H9 (cell line): Measurements from ENCODE around the gene TBX21. TPM values are rescaled to one million over a fixed set of nuclear protein-coding genes. Genes with fewer than 3 reads are reported as not detected.
A peak's percentile ranks its signal among the peaks of the same experiment; 100 is the strongest.

ENCODE experiments used
- DNase-seq: peaks from one replicate; pipeline ENCODE4 v3.0.0-alpha.2; 2017
- H2AFZ ChIP-seq: one replicate; pipeline ENCODE4 v1.6.1; 2013; ENCODE audit warnings: mild to moderate bottlenecking, low read length, control low read depth, moderate library complexity
- H2AK5ac ChIP-seq: 2 replicates; pipeline ENCODE4 v1.6.1; 2013; ENCODE audit warnings: low read length, control low read depth, mixed read lengths; ENCODE audit not compliant: insufficient read length
- H2BK120ac ChIP-seq: one replicate; pipeline ENCODE4 v1.6.1; 2013; ENCODE audit warnings: low read depth, mild to moderate bottlenecking, low read length, control low read depth, inconsistent platforms; ENCODE audit not compliant: poor library complexity, severe bottlenecking
- H2BK12ac ChIP-seq: 2 replicates; pipeline ENCODE4 v1.6.1; 2013; ENCODE audit warnings: low read length, control low read depth, mixed read lengths, low read depth; ENCODE audit not compliant: insufficient read length
- H2BK15ac ChIP-seq: 2 replicates; pipeline ENCODE4 v1.6.1; 2013; ENCODE audit warnings: low read depth, low read length, control low read depth
- H2BK20ac ChIP-seq: one replicate; pipeline ENCODE4 v1.6.1; 2013; ENCODE audit warnings: low read depth, mild to moderate bottlenecking, low read length, control low read depth, inconsistent platforms; ENCODE audit not compliant: poor library complexity, severe bottlenecking
- H2BK5ac ChIP-seq: 2 replicates; pipeline ENCODE4 v1.6.1; 2013; ENCODE audit warnings: low read length, control low read depth, mixed read lengths; ENCODE audit not compliant: insufficient read length
- H3K14ac ChIP-seq: 2 replicates; pipeline ENCODE4 v1.6.1; 2013; ENCODE audit warnings: low read length, control low read depth; ENCODE audit not compliant: insufficient read depth
- H3K18ac ChIP-seq: 2 replicates; pipeline ENCODE4 v1.6.1; 2013; ENCODE audit warnings: low read depth, mild to moderate bottlenecking, mixed read lengths, low read length, control low read depth; ENCODE audit not compliant: insufficient read length
- H3K23ac ChIP-seq: 2 replicates; pipeline ENCODE4 v1.6.1; 2013; ENCODE audit warnings: low read length, control low read depth, mixed read lengths, low read depth; ENCODE audit not compliant: insufficient read length
- H3K23me2 ChIP-seq: 2 replicates; pipeline ENCODE4 v1.6.1; 2013; ENCODE audit warnings: low read depth, mild to moderate bottlenecking, mixed read lengths, low read length, control low read depth; ENCODE audit not compliant: insufficient read length, poor library complexity, severe bottlenecking
- H3K27ac ChIP-seq: 2 replicates; pipeline ENCODE4 v1.5.1; 2013; ENCODE audit warnings: low read length, control low read depth, mixed read lengths, low read depth; ENCODE audit not compliant: insufficient read length
- H3K27me3 ChIP-seq: 2 replicates; pipeline ENCODE4 v1.6.1; 2013; ENCODE audit warnings: low read length, control low read depth, inconsistent platforms; ENCODE audit not compliant: insufficient read depth
- H3K4ac ChIP-seq: 2 replicates; pipeline ENCODE4 v1.6.1; 2013; ENCODE audit warnings: low read depth, mild to moderate bottlenecking, control low read depth, inconsistent platforms, low read length, moderate library complexity
- H3K4me1 ChIP-seq: 2 replicates; pipeline ENCODE4 v1.6.1; 2013; ENCODE audit warnings: low read length, control low read depth, inconsistent platforms; ENCODE audit not compliant: insufficient read depth
- H3K4me2 ChIP-seq: 2 replicates; pipeline ENCODE4 v1.6.1; 2013; ENCODE audit warnings: low read length, control low read depth, mixed read lengths; ENCODE audit not compliant: insufficient read length, insufficient read depth
- H3K56ac ChIP-seq: 2 replicates; pipeline ENCODE4 v1.6.1; 2013; ENCODE audit warnings: low read depth, mild to moderate bottlenecking, mixed read lengths, low read length, control low read depth; ENCODE audit not compliant: insufficient read length
- H3K79me1 ChIP-seq: 2 replicates; pipeline ENCODE4 v1.6.1; 2013; ENCODE audit warnings: low read depth, mild to moderate bottlenecking, moderate library complexity, low read length, control low read depth, inconsistent platforms; ENCODE audit not compliant: insufficient read depth, poor library complexity, severe bottlenecking
- H3K79me2 ChIP-seq: 2 replicates; pipeline ENCODE4 v1.6.1; 2013; ENCODE audit warnings: low read length, control low read depth, inconsistent platforms; ENCODE audit not compliant: insufficient read depth
- H3K9ac ChIP-seq: 2 replicates; pipeline ENCODE4 v1.6.1; 2013; ENCODE audit warnings: low read length, control low read depth, mixed read lengths; ENCODE audit not compliant: insufficient read length; ENCODE audit errors: extremely low read depth
- H3K9me3 ChIP-seq: one replicate; pipeline ENCODE4 v1.6.1; 2013; ENCODE audit warnings: low read depth, low read length, inconsistent platforms; ENCODE audit not compliant: control insufficient read depth
- H3T11ph ChIP-seq: one replicate; pipeline ENCODE4 v1.6.1; 2013; ENCODE audit warnings: mild to moderate bottlenecking, low read length, control low read depth, inconsistent platforms
- H4K20me1 ChIP-seq: one replicate; pipeline ENCODE4 v1.6.1; 2013; ENCODE audit not compliant: control insufficient read depth, insufficient read length, insufficient read depth
- H4K5ac ChIP-seq: 2 replicates; pipeline ENCODE4 v1.6.1; 2013; ENCODE audit warnings: low read depth, mild to moderate bottlenecking, mixed read lengths, low read length, control low read depth; ENCODE audit not compliant: insufficient read length
- H4K8ac ChIP-seq: replicated peaks from 2 replicates; pipeline ENCODE4 v1.6.1; 2013; ENCODE audit warnings: low read length, control low read depth, mixed read lengths, low read depth; ENCODE audit not compliant: insufficient read length
- H4K91ac ChIP-seq: 2 replicates; pipeline ENCODE4 v1.6.1; 2013; ENCODE audit warnings: low read depth, mild to moderate bottlenecking, moderate library complexity, mixed read lengths, low read length, control low read depth; ENCODE audit not compliant: insufficient read length
- H3K27ac Mint-ChIP-seq, 3 experiments: 2 replicates in 2 of 3; 3 replicates in 1 of 3; pipeline ENCODE4 v1.8.0; 2020 to 2021; ENCODE audit warnings: mixed read lengths in 3 of 3, mild to moderate bottlenecking in 1 of 3, moderate library complexity in 1 of 3
- H3K27me3 Mint-ChIP-seq: 2 replicates; pipeline ENCODE4 v1.8.0; 2021; ENCODE audit warnings: low read depth, mild to moderate bottlenecking, moderate library complexity, mixed read lengths
- H3K36me3 Mint-ChIP-seq, 3 experiments: 2 replicates in 2 of 3; 3 replicates in 1 of 3; pipeline ENCODE4 v1.8.0; 2020 to 2021; ENCODE audit warnings: low read depth in 3 of 3, mixed read lengths in 3 of 3; ENCODE audit not compliant: insufficient read depth in 1 of 3
- H3K4me1 Mint-ChIP-seq, 2 experiments: 2 replicates each; pipeline ENCODE4 v1.8.0; 2020; ENCODE audit warnings: mixed read lengths in 2 of 2
- H3K4me3 Mint-ChIP-seq, 2 experiments: 2 replicates in 1 of 2; 3 replicates in 1 of 2; pipeline ENCODE4 v1.8.0; 2020 to 2021; ENCODE audit warnings: mild to moderate bottlenecking in 2 of 2, mixed read lengths in 2 of 2, moderate library complexity in 1 of 2
- H3K9me3 Mint-ChIP-seq, 2 experiments: 2 replicates in 1 of 2; 3 replicates in 1 of 2; pipeline ENCODE4 v1.8.0; 2020; ENCODE audit warnings: mild to moderate bottlenecking in 2 of 2, mixed read lengths in 2 of 2, moderate library complexity in 1 of 2
- WGBS: extraction: QIAGEN DNeasy Blood & Tissue Kit; methylation state at CpG from one replicate; pipeline ENCODE4 v1.1.7; 2013; ENCODE audit warnings: missing lambda C conversion rate, low lambda C conversion rate, mixed read lengths; ENCODE audit not compliant: insufficient read length; ENCODE audit errors: extremely low coverage; 5-methylcytosine and 5-hydroxymethylcytosine counted together
- total RNA-seq: library from RNA; stranded (reverse); gene quantifications from 2 replicates; pipeline ENCODE4 v1.2.1, GENCODE V29; 2021
- TF ChIP-seq, protein P1 (sequence below): fragments of 200-600 bp; sonication (generic); conservative IDR thresholded peaks from 3 replicates; pipeline ENCODE4 v1.8.0; 2021; ENCODE audit warnings: antibody characterized with exemption, mild to moderate bottlenecking

The TBX21 gene
- total RNA-seq, 1 experiment from 2014 or later, result not detected

DNA sequence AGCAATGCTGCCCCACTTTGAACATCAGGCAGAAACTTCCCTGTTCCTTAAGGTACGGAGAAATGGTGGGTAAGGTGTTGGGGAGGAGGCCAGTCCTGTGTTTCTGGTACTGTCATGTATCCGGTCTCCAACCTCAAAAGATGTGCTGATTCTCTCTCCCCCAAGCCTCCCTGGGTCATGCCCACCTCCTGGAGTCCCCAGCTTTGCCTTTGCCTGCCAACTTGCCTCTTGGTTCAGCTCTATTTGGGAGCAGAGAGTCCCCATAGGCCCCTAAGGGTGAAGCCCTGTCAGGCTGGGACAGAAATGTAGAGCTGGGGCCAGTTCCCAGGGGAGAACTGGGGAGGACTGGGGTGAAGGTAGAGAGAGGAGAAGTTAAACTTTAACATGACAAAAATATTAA lies 1.6 kb upstream of the TBX21 start:
- no peak overlapping the region for H3K4me2 ChIP-seq
- WGBS, result no CpG with 5 or more reads among the region's 2 CpGs
- no peak overlapping the region for H3K18ac ChIP-seq
- no peak overlapping the region for H3K27ac ChIP-seq
- no peaks in the 10 kb centered on the region for H4K20me1 ChIP-seq
- H2BK5ac ChIP-seq, result no peak overlapping the region
- H3K14ac ChIP-seq, result no peak overlapping the region
- TF ChIP-seq, protein P1, sequence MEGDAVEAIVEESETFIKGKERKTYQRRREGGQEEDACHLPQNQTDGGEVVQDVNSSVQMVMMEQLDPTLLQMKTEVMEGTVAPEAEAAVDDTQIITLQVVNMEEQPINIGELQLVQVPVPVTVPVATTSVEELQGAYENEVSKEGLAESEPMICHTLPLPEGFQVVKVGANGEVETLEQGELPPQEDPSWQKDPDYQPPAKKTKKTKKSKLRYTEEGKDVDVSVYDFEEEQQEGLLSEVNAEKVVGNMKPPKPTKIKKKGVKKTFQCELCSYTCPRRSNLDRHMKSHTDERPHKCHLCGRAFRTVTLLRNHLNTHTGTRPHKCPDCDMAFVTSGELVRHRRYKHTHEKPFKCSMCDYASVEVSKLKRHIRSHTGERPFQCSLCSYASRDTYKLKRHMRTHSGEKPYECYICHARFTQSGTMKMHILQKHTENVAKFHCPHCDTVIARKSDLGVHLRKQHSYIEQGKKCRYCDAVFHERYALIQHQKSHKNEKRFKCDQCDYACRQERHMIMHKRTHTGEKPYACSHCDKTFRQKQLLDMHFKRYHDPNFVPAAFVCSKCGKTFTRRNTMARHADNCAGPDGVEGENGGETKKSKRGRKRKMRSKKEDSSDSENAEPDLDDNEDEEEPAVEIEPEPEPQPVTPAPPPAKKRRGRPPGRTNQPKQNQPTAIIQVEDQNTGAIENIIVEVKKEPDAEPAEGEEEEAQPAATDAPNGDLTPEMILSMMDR, result no peak
- H3K27me3 Mint-ChIP-seq, result peaks cover 79% of the 10 kb centered on the region
- no peak overlapping the region for H2AK5ac ChIP-seq
- no peak overlapping the region for H3K23ac ChIP-seq
- DNase-seq, result peak; percentile 21
- no peak overlapping the region for H3K4ac ChIP-seq
- H3K23me2 ChIP-seq, result peaks cover 9% of the 10 kb centered on the region
- no peak overlapping the region for H2BK120ac ChIP-seq
- H3K79me2 ChIP-seq, result no peaks in the 10 kb centered on the region
- no peaks in the 10 kb centered on the region; a peak in 1 of 7 replicates for H3K36me3 Mint-ChIP-seq
- H3K79me1 ChIP-seq, result no peaks in the 10 kb centered on the region
- no peak overlapping the region for H4K91ac ChIP-seq
- no peak overlapping the region for H3K27ac Mint-ChIP-seq
- H4K8ac ChIP-seq, result no peak overlapping the region
- no peaks in the 10 kb centered on the region for H3K4me1 ChIP-seq
- H2BK15ac ChIP-seq, result no peak overlapping the region
- H2AFZ ChIP-seq, result no peak overlapping the region
- peaks cover 14 to 29% of the 10 kb centered on the region in 2 experiments for H3K4me1 Mint-ChIP-seq
- H3K56ac ChIP-seq, result no peak overlapping the region
- H4K5ac ChIP-seq, result no peak overlapping the region
- no peak overlapping the region for H3K4me3 Mint-ChIP-seq
- no peak overlapping the region for H2BK12ac ChIP-seq
- no peaks in the 10 kb centered on the region for H3K9me3 ChIP-seq
- peaks cover 26% of the 10 kb centered on the region for H3K27me3 ChIP-seq
- H2BK20ac ChIP-seq, result no peak overlapping the region
- H3K9ac ChIP-seq, result no peak overlapping the region
- H3T11ph ChIP-seq, result no peak overlapping the region
- H3K9me3 Mint-ChIP-seq, result peaks cover 0 to 2% of the 10 kb centered on the region in 2 experiments; a peak in 1 of 5 replicates
